Progenitor cell of endocrine pancreas (in vitro differentiated cells): Measurements from ENCODE around the gene FOXP1. TPM values are rescaled to one million over a fixed set of nuclear protein-coding genes. Genes with fewer than 3 reads are reported as not detected.

Source experiments
- DNase-seq: peaks from one replicate; pipeline ENCODE4 v3.0.0; 2021; ENCODE audit warnings: low spot score; ENCODE audit not compliant: unreplicated experiment
- H3K27ac Mint-ChIP-seq: 2 replicates; pipeline ENCODE4 v1.8.0; 2021; ENCODE audit warnings: mild to moderate bottlenecking, moderate library complexity, mixed read lengths
- H3K27me3 Mint-ChIP-seq: 2 replicates; pipeline ENCODE4 v1.8.0; 2021; ENCODE audit warnings: mixed read lengths
- H3K36me3 Mint-ChIP-seq: 2 replicates; pipeline ENCODE4 v1.8.0; 2022; ENCODE audit warnings: mixed read lengths; ENCODE audit not compliant: insufficient read depth
- H3K4me1 Mint-ChIP-seq: 2 replicates; pipeline ENCODE4 v1.8.0; 2021; ENCODE audit warnings: low read depth, mixed read lengths
- H3K4me3 Mint-ChIP-seq: 2 replicates; pipeline ENCODE4 v1.8.0; 2021; ENCODE audit warnings: low read depth, mild to moderate bottlenecking, moderate library complexity, mixed read lengths
- H3K9me3 Mint-ChIP-seq: 2 replicates; pipeline ENCODE4 v1.8.0; 2021; ENCODE audit warnings: low read depth, mixed read lengths
- total RNA-seq: library from RNA; stranded (reverse); gene quantifications from 2 replicates; pipeline ENCODE4 v1.2.1, GENCODE V29; 2021
- TF ChIP-seq, protein P1 (sequence below): fragments of 200-600 bp; sonication (generic); IDR thresholded peaks from one replicate; pipeline ENCODE4 v1.5.0; 2021; ENCODE audit warnings: antibody characterized with exemption, mild to moderate bottlenecking; ENCODE audit not compliant: unreplicated experiment

FOXP1 gene
- total RNA-seq, 1 donor from 2014 or later = 242 TPM

DNA sequence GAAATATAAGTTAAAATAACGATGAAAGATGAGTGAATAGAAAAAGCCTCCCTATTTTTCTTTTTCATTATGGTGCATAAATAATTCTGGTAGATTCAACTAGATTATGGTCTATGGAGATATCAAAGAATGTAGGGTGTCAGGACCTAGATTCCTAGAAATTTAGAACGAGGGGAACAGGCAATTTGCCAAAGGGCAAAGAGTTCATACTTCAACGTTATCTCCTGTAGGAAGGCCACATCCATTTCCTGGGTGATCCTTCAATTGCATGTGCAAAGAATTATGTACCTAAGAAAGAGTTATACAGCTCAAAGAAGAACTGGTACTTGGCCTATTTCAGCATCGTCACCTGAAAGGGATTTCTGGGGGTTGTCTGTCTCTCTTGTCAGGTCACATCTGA is 351.8 kb downstream of the FOXP1 start:
- Mint-ChIP-seq H3K4me3 (no peak overlapping the region), H3K36me3 (peaks cover 16% of the 10 kb centered on the region), H3K9me3 (no peaks in the 10 kb centered on the region), H3K27ac (no peak overlapping the region), H3K27me3 (no peaks in the 10 kb centered on the region), H3K4me1 (peaks cover 54% of the 10 kb centered on the region)
- TF ChIP-seq, protein P1, sequence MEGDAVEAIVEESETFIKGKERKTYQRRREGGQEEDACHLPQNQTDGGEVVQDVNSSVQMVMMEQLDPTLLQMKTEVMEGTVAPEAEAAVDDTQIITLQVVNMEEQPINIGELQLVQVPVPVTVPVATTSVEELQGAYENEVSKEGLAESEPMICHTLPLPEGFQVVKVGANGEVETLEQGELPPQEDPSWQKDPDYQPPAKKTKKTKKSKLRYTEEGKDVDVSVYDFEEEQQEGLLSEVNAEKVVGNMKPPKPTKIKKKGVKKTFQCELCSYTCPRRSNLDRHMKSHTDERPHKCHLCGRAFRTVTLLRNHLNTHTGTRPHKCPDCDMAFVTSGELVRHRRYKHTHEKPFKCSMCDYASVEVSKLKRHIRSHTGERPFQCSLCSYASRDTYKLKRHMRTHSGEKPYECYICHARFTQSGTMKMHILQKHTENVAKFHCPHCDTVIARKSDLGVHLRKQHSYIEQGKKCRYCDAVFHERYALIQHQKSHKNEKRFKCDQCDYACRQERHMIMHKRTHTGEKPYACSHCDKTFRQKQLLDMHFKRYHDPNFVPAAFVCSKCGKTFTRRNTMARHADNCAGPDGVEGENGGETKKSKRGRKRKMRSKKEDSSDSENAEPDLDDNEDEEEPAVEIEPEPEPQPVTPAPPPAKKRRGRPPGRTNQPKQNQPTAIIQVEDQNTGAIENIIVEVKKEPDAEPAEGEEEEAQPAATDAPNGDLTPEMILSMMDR = no peak
- DNase-seq = no peak

DNA sequence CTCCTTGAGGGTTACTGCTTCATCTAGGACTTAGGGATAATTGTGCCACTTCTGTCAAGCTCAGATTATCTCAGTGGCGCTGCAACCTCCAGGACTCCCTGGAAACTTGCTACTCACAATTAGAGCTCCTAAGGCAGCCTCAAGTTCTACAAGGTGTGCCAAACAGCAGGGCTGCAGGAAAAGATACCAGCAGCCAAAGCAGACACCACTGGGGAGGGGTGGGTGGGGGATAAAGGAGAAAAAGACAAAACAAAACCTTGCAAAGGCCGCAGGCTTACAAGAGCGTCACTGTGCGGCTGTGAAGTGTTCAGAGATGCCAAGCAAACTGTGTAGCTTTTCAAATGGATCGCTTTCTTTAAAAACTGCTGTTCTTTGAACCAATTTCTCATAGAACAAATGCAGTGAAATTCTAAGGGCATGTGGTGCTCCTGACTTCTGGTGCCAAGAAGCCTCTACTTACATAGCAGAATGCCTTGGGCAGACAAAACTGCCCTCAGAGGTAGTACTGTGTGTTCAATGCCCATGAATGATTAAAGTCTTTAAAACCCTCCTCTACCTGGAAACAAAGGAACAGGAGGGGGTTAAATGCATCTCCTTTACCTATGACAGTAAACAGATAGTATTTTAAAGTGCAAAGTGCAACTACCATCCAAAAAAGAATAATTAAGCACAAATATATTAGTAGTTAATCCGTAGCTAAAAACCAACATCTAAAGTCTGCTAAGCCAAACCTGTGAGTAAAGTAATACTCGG is 353.4 kb downstream of the FOXP1 start:
- DNase-seq = no peak
- TF ChIP-seq, protein P1 = no peak
- Mint-ChIP-seq H3K4me1 (peaks cover 59% of the 10 kb centered on the region), H3K36me3 (peaks cover 8% of the 10 kb centered on the region), H3K4me3 (peak overlapping the region; percentile 18), H3K27ac (peak overlapping the region; percentile 38), H3K9me3 (no peaks in the 10 kb centered on the region), H3K27me3 (no peaks in the 10 kb centered on the region)

DNA sequence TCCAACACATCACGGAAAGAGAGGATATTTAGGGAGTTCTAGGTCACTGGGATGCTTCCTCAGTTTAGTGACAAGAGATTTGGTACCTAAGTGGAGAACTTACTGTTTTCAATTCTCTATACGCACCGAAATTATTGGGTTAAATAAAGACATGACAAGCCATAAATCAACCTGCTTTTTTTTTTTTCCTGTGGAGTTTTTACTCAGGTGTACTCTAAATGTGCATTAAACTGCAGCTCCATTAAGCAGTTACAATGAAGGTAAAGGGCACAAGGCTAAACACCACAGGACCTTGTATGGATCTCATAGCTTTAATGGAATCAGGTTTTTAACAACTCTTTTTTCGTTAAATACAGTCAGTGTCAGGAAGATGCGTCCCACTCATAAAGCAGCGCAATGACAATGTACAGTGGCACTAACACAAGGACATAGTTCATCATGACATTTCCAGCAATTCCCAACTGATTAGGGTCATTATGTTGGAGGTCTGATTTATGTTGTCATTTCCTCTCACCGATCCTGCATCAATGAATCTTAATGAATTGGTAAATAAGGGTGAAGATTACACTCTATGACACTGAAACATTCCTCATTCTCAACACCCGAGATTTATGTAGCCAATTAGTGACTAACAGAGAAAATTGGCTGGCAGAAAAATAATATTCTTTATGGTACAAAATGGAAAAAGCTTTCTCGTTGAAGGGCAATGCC is 355.2 kb downstream of the FOXP1 start:
- peak overlapping the region; percentile 17 for H3K27ac Mint-ChIP-seq
- no peaks in the 10 kb centered on the region for H3K27me3 Mint-ChIP-seq
- H3K36me3 Mint-ChIP-seq = peaks cover 9% of the 10 kb centered on the region
- H3K9me3 Mint-ChIP-seq = no peaks in the 10 kb centered on the region
- no peak overlapping the region for H3K4me3 Mint-ChIP-seq
- TF ChIP-seq, protein P1 = no peak
- H3K4me1 Mint-ChIP-seq = peaks cover 57% of the 10 kb centered on the region
- DNase-seq = no peak

DNA sequence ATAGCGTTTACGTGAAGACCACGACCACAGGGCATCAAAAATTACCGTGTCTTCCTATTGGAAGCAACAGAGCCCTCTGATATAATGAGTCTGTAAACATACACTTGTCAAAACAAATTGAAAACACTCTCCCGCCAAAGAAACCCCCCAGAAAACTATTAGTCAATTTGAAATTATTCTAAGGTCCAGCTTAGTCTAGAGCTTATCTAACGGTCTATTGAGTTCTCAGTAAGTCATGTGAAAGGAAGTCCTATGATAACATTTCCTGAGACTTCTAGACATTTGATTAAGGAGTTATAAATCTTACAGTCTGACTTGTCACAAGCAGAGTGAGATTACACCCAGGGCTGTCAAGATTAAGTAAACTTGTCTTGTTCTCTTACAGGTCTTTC is 356.3 kb downstream of the FOXP1 start:
- no peak for DNase-seq
- Mint-ChIP-seq H3K4me3 (no peak overlapping the region), H3K27me3 (no peaks in the 10 kb centered on the region), H3K36me3 (peaks cover 11% of the 10 kb centered on the region), H3K4me1 (peaks cover 55% of the 10 kb centered on the region), H3K27ac (peak overlapping the region; percentile 21), H3K9me3 (peaks cover 6% of the 10 kb centered on the region)
- TF ChIP-seq, protein P1 = no peak

DNA sequence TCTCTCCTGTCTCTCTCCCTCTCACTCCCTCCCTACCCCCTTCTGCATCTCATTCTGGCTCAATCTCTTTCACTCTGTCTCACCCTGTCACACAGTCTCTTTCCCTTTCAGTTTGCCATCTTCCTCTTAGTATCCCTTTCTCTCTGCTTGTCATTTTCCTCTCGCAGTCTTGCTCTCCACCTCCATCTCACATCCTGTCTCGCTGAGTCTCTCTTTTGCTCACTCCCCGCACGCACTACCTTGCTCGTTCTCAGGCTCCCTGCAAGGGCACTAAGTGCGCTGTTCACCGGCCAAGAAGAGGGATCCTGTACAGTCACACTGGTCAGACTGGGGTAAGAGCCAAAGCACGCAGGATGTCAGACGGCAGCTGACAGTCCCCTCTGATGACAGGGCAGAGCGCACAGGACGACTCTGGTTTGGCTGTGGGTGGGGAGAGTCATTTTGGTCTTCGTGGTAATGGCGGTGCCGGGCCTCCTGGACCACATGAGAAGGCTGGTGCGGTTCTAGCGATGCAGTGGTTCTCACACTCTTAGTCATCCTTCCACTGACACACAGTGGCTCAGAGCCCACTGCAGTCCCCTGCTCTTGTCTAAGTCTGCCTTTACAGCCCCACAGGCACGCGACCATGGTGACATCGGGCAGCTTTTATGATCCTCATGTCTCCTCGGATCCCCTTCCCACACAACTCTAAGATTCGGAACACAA is 356.8 kb downstream of the FOXP1 start:
- no peak for DNase-seq
- TF ChIP-seq, protein P1 = no peak
- Mint-ChIP-seq H3K36me3 (peaks cover 11% of the 10 kb centered on the region), H3K27me3 (no peaks in the 10 kb centered on the region), H3K27ac (peak overlapping the region; percentile 21), H3K4me1 (peaks cover 50% of the 10 kb centered on the region), H3K9me3 (peaks cover 6% of the 10 kb centered on the region), H3K4me3 (no peak overlapping the region)
